ENCODE results near the gene WEE2.

DNA sequence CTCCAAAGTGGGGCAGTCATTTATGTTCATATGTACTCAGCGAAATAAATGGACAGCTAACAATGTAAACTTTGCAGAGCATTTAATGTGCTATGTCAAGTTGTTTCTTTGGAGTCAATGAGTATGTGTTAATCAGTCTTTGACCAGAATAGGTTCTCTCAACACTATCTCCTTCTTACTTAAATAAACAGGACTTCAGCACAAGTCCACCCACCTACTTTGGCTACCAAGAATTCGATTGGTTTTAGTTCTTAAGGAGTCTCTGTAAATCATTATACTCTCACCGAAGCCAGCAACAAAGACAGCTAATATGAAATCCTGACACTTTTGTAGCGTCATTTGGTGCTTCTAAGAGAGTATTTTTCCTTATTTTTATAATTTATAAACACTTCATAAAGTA is 6.9 kb downstream of the WEE2 start:
- TF ChIP-seq, protein P1, sequence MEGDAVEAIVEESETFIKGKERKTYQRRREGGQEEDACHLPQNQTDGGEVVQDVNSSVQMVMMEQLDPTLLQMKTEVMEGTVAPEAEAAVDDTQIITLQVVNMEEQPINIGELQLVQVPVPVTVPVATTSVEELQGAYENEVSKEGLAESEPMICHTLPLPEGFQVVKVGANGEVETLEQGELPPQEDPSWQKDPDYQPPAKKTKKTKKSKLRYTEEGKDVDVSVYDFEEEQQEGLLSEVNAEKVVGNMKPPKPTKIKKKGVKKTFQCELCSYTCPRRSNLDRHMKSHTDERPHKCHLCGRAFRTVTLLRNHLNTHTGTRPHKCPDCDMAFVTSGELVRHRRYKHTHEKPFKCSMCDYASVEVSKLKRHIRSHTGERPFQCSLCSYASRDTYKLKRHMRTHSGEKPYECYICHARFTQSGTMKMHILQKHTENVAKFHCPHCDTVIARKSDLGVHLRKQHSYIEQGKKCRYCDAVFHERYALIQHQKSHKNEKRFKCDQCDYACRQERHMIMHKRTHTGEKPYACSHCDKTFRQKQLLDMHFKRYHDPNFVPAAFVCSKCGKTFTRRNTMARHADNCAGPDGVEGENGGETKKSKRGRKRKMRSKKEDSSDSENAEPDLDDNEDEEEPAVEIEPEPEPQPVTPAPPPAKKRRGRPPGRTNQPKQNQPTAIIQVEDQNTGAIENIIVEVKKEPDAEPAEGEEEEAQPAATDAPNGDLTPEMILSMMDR (IDR thresholded peaks at IDR 0.05; ENCODE audit: borderline replicate concordance, extremely low read depth, low read length, poor library complexity, severe bottlenecking), result no peak
- no peak for TF ChIP-seq EZH2 (IDR thresholded peaks at IDR 0.05; ENCODE audit: borderline replicate concordance, low read depth, low read length, severe bottlenecking)

Measured in DND-41 (cell line).